ENCODE results near the gene HSPA1A.
"Not testable (repeated sequence)": the region's sequence is repeated elsewhere in the genome, so short reads cannot be mapped to it uniquely, and the experiment has no call there.

Gene HSPA1A

GRCh38 chr6:31858707-31859106 lies 43.4 kb downstream of the HSPA1A start:
- no peak for DNase-seq (ENCODE audit: low read depth, low spot score)
- no peak overlapping the region for H3K4me3 ChIP-seq (ENCODE audit: low read depth, low read length)
- in situ Hi-C loops (cut with HindIII; ENCODE audit: low sequenced_read_pairs) = no loop called here
- TF ChIP-seq CTCF (IDR thresholded peaks at IDR 0.05; ENCODE audit: low read depth, low read length) = no peak

GRCh38 chr6:31859923-31860322 lies 44.6 kb downstream of the HSPA1A start:
- in situ Hi-C loops (cut with HindIII; ENCODE audit: low sequenced_read_pairs) = no loop called here
- DNase-seq (ENCODE audit: low read depth, low spot score) = no peak
- no peak overlapping the region for H3K4me3 ChIP-seq (ENCODE audit: low read depth, low read length)
- TF ChIP-seq CTCF (IDR thresholded peaks at IDR 0.05; ENCODE audit: low read depth, low read length) = no peak

- TF ChIP-seq CTCF (IDR thresholded peaks at IDR 0.05; ENCODE audit: low read depth, low read length) = no peak
- no peak for DNase-seq (ENCODE audit: low read depth, low spot score)
- in situ Hi-C loops (cut with HindIII; ENCODE audit: low sequenced_read_pairs) = no loop called here
- H3K4me3 ChIP-seq (ENCODE audit: low read depth, low read length) = no peak overlapping the region
Measured at GRCh38 chr6:31860349-31860748, 45.0 kb downstream of the HSPA1A start.

- in situ Hi-C loops (cut with HindIII; ENCODE audit: low sequenced_read_pairs) = no loop called here
- H3K4me3 ChIP-seq (ENCODE audit: low read depth, low read length) = no peak overlapping the region
- no peak for DNase-seq (ENCODE audit: low read depth, low spot score)
- TF ChIP-seq CTCF (IDR thresholded peaks at IDR 0.05; ENCODE audit: low read depth, low read length) = no peak
Measured at GRCh38 chr6:31861150-31861549, 45.8 kb downstream of the HSPA1A start.

- peak overlapping the region; percentile 93 for H3K4me3 ChIP-seq (ENCODE audit: low read depth, low read length)
- in situ Hi-C loops (cut with HindIII; ENCODE audit: low sequenced_read_pairs) = no loop called here
- no peak for TF ChIP-seq CTCF (IDR thresholded peaks at IDR 0.05; ENCODE audit: low read depth, low read length)
- no peak for DNase-seq (ENCODE audit: low read depth, low spot score)
Measured at GRCh38 chr6:31861919-31862343, 46.6 kb downstream of the HSPA1A start.

- TF ChIP-seq CTCF (IDR thresholded peaks at IDR 0.05; ENCODE audit: low read depth, low read length) = no peak
- in situ Hi-C loops (cut with HindIII; ENCODE audit: low sequenced_read_pairs) = no loop called here
Measured at GRCh38 chr6:31862344-31863235, 47.2 kb downstream of the HSPA1A start, which contains the start of gene NEU1. Gene NEU1, minus strand, starts transcription at chr6:31862821. Its CDS starts 45 bp downstream, at chr6:31862776.

GRCh38 chr6:31864123-31864562 lies 48.8 kb downstream of the HSPA1A start:
- DNase-seq (ENCODE audit: low read depth, low spot score); in situ Hi-C loops (cut with HindIII; ENCODE audit: low sequenced_read_pairs): not testable (repeated sequence)
- peak overlapping the region; percentile 65 for H3K4me3 ChIP-seq (ENCODE audit: low read depth, low read length)

More at GRCh38 chr6:31862344-31863235, 47.2 kb downstream of the HSPA1A start, which contains the start of gene NEU1:
- peak within 1 kb of the TSS; percentile 93 for H3K4me3 ChIP-seq (ENCODE audit: low read depth, low read length)
- peak; percentile 100 for DNase-seq (ENCODE audit: low read depth, low spot score)

All from astrocyte of the spinal cord (primary cell).